Lung (tissue), 12 donors: Measurements from ENCODE around the gene ZNF223. TPM values are rescaled to one million over a fixed set of nuclear protein-coding genes. Genes with fewer than 3 reads are reported as not detected.

Source experiments
- ATAC-seq: fragments of 200-7000 bp; cut with Tn5 transposase; one replicate; pipeline ENCODE4 v1.9.1; 2020; ENCODE audit warnings: moderate number of reproducible peaks; ENCODE audit not compliant: insufficient read depth, low FRiP score
- DNase-seq, 3 donors: peaks; one replicate each; pipeline ENCODE4 v3.0.0-alpha.2; 2013 to 2017
- H3K27ac ChIP-seq, 2 donors: one replicate each; pipeline ENCODE4 v1.5.1; 2013; ENCODE audit warnings: mild to moderate bottlenecking in 2 of 2, moderate library complexity in 2 of 2, control low read depth in 1 of 2, inconsistent platforms in 1 of 2, low read depth in 1 of 2, low read length in 1 of 2
- H3K27me3 ChIP-seq, 3 donors: one replicate each; pipeline ENCODE4 v1.5.1; 2013; ENCODE audit warnings: low read length in 2 of 3; ENCODE audit not compliant: control insufficient read depth in 3 of 3, insufficient read depth in 3 of 3
- H3K36me3 ChIP-seq, 4 donors: one replicate each; pipeline ENCODE4 v1.5.1; 2013; ENCODE audit warnings: low read length in 4 of 4, mild to moderate bottlenecking in 1 of 4, moderate library complexity in 1 of 4; ENCODE audit not compliant: control insufficient read depth in 4 of 4, insufficient read depth in 4 of 4
- H3K4me1 ChIP-seq, 5 donors: one replicate each; pipeline ENCODE4 v1.5.1; 2013; ENCODE audit warnings: low read length in 5 of 5, mild to moderate bottlenecking in 2 of 5, moderate library complexity in 1 of 5; ENCODE audit not compliant: control insufficient read depth in 5 of 5, insufficient read depth in 5 of 5
- H3K4me3 ChIP-seq: one replicate; pipeline ENCODE4 v1.5.1; 2013; ENCODE audit warnings: mild to moderate bottlenecking, control low read depth, moderate library complexity
- H3K9ac ChIP-seq, 2 donors: one replicate each; pipeline ENCODE4 v1.5.1; 2013; ENCODE audit warnings: low read length in 2 of 2, control low read depth in 1 of 2; ENCODE audit not compliant: insufficient read depth in 1 of 2
- H3K9me3 ChIP-seq, 4 donors: one replicate each; pipeline ENCODE4 v1.5.1; 2013; ENCODE audit warnings: low read length in 3 of 4, mild to moderate bottlenecking in 1 of 4, moderate library complexity in 1 of 4; ENCODE audit not compliant: control insufficient read depth in 4 of 4, insufficient read depth in 3 of 4
- CTCF ChIP-seq: IDR thresholded peaks from 2 replicates; pipeline ENCODE4 v1.5.1; 2012; ENCODE audit warnings: mild to moderate bottlenecking; ENCODE audit errors: control extremely low read depth, extremely low read depth
- WGBS, 2 donors: extraction: QIAGEN DNeasy Blood & Tissue Kit; methylation state at CpG; one replicate each; pipeline ENCODE4 v1.1.7; 2013; 5-methylcytosine and 5-hydroxymethylcytosine counted together
- polyA plus RNA-seq, 2 donors: library from polyadenylated mRNA; stranded (reverse); fragments of 200-250 nt; gene quantifications; one replicate each; pipeline ENCODE4 v1.2.1, GENCODE V29; 2013
- total RNA-seq, 2 donors: library from RNA; depleted of rRNA in 1 of 2; stranded (reverse); fragments of >200 nt in 1 of 2; gene quantifications; one replicate each; pipeline ENCODE4 v1.2.1, GENCODE V29; 2014 to 2021
- donor health status: control.
- donor health status: control.
- donor health status: Bipolar disorder and iron deficiency.
- donor health status: healthy.
- donor health status: DM: yes; HTN: yes; CAD: no.

Gene ZNF223
- total and polyA plus RNA-seq, 4 donors: 2.8 to 9.6 (median 4.8) TPM

GRCh38 chr19:44042147-44042546 is 9.7 kb upstream of the ZNF223 start:
- Histone ChIP-seq H3K9me3 (peaks cover 0 to 8% (median 5%) of the 10 kb centered on the region in 4 donors), H3K36me3 (no peaks in the 10 kb centered on the region), H3K9ac (no peak overlapping the region), H3K4me1 (no peaks in the 10 kb centered on the region), H3K27ac (no peak overlapping the region), H3K27me3 (peaks cover 0 to 3% (median 0%) of the 10 kb centered on the region in 3 donors), H3K4me3 (no peak overlapping the region)
- TF ChIP-seq CTCF: no peak
- ATAC-seq: no peak
- 89 to 90% methylated on average over 2 of the region's 2 CpGs for WGBS, 2 donors
- DNase-seq: no peak

GRCh38 chr19:44050740-44051649 is 841 bp upstream of the ZNF223 start:
- Histone ChIP-seq H3K9me3 (peaks cover 0 to 10% (median 0%) of the 10 kb centered on the region in 4 donors), H3K27ac (peak overlapping the region; percentile 21), H3K4me1 (peaks cover 0 to 16% (median 3%) of the 10 kb centered on the region in 5 donors), H3K27me3 (peaks cover 0 to 3% (median 0%) of the 10 kb centered on the region in 3 donors), H3K9ac (peak overlapping the region in 1 of 2 donors; percentile 59), H3K36me3 (peaks cover 0 to 11% (median 5%) of the 10 kb centered on the region in 4 donors), H3K4me3 (peak overlapping the region; percentile 74)
- ATAC-seq: no peak
- no peak for TF ChIP-seq CTCF
- WGBS, 2 donors: 8 to 12% methylated on average over 21 of the region's 21 CpGs
- DNase-seq: peak in 2 of 3 donors; percentile 29 to 30

GRCh38 chr19:44055870-44056269 is 4.0 kb downstream of the ZNF223 start:
- Histone ChIP-seq H3K27me3 (no peaks in the 10 kb centered on the region), H3K36me3 (peaks cover 10 to 46% (median 23%) of the 10 kb centered on the region in 4 donors), H3K4me1 (peaks cover 0 to 16% (median 3%) of the 10 kb centered on the region in 5 donors), H3K27ac (no peak overlapping the region), H3K4me3 (no peak overlapping the region), H3K9ac (no peak overlapping the region), H3K9me3 (peaks cover 0 to 26% (median 0%) of the 10 kb centered on the region in 4 donors)
- 95 to 96% methylated on average over 5 of the region's 5 CpGs for WGBS, 2 donors
- TF ChIP-seq CTCF: no peak
- no peak for DNase-seq
- no peak for ATAC-seq
